ENCODE measurements around the gene RAB21.
A peak's percentile ranks its signal among the peaks of the same experiment; 100 is the strongest.

RAB21 gene, protein sequence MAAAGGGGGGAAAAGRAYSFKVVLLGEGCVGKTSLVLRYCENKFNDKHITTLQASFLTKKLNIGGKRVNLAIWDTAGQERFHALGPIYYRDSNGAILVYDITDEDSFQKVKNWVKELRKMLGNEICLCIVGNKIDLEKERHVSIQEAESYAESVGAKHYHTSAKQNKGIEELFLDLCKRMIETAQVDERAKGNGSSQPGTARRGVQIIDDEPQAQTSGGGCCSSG

DNA sequence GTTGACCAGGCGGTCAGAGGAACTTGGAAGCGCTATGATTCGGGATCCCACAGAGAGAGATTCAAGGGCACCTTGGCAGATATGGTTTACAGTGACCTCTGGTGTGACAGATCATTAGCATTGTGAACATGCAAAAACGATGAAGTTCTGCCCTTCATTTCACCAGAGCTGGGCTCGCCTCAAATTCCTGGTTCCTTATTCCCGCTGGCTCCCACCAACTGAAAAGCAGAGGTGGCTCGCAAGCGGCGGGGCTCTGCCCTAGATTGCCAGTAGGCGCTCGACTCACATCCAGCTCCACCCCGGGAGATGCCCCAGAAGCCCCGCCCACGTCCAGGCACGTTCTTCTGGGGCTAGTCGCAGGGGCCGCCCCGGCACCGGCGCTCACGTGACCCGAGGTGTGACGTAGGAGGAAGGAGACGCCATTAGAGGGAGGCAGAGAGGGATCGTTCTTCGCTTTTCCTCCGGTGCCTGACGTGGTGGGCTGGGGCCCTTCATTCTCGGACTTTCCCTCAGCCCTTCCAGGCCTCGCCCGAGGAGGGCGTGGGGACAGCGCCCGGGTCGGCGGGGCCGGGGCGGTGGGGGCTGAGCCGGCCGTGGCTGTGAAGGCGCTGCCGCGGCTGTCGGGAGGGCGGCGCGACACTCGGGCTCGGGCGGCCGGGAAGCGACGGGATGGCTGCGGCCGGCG is at the start of gene RAB21:
Gene RAB21, plus strand, starts transcription at position 403 of the 685 bp plus-strand sequence. Its CDS starts 267 bp downstream, at position 670.
- peak; percentile 96 for DNase-seq (ENCODE audit: low read depth)

GRCh38 chr12:71704920-71705319 is 49.7 kb upstream of the RAB21 start:
- DNase-seq (ENCODE audit: low read depth): no peak

GRCh38 chr12:71708658-71709057 is 46.0 kb upstream of the RAB21 start:
- peak; percentile 34 for DNase-seq (ENCODE audit: low read depth)

GRCh38 chr12:71710276-71711125 is 44.2 kb upstream of the RAB21 start:
- DNase-seq (ENCODE audit: low read depth): peak; percentile 38

DNA sequence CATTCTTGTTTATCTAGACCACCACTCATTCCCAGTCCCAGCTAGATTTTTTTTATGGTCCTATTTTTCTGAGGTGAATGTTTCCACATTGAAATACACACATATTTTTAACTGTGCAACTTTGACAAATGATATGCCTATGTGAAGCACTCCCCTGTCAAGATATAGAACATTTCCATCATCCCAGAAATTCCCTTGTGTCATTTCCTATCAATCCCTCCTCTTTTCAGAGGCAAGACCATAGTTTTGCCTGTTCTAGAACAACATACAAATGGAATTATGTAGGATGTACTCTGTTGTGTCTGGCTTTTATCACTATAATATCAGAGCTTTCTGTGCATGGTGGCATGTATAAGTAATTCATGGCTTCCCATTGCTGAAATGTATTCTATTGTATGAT is 36.1 kb upstream of the RAB21 start:
- no peak for DNase-seq (ENCODE audit: low read depth)

- DNase-seq (ENCODE audit: low read depth): no peak
Measured at GRCh38 chr12:71719647-71720370, 34.9 kb upstream of the RAB21 start.

- no peak for DNase-seq (ENCODE audit: low read depth)
Measured at GRCh38 chr12:71721783-71722505, 32.7 kb upstream of the RAB21 start.

DNA sequence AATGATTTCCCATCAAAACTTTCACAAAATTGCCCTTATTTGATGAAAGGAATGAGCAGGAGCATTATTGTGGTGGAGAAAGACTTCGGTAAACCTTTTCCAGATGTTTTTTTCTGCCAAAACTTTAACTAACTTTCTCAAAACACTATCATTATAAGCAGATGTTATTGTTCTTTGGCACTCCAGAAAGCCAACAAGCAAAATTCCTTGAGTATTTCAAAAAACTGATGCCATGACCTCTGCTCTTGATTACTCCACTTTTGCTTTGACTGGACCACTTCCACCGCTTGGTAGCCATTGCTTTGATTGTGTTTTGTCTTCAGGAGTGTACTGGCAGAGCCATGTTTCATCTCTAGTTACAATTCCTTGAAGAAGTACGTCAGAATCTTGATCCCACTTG is 29.7 kb upstream of the RAB21 start:
- DNase-seq (ENCODE audit: low read depth): peak; percentile 99

DNA sequence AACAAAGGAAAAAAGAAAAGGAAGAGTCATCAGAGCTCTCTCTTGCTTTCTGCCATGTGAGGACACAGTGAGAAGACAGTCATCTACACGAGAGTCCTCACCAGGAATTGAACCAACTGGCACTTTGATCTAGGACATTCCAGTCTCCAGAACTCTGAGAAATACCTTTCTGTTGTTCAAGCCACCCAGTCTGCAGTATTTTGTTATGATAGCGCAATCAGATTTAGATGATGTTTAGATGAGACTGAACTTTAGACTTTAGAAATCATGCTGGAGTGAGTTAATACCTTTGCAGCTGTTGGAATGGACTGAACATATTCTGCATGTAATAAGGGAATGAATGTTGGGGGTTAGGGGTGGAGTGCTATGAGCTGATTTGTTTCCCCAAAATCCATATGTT is 28.1 kb upstream of the RAB21 start:
- DNase-seq (ENCODE audit: low read depth): no peak

DNA sequence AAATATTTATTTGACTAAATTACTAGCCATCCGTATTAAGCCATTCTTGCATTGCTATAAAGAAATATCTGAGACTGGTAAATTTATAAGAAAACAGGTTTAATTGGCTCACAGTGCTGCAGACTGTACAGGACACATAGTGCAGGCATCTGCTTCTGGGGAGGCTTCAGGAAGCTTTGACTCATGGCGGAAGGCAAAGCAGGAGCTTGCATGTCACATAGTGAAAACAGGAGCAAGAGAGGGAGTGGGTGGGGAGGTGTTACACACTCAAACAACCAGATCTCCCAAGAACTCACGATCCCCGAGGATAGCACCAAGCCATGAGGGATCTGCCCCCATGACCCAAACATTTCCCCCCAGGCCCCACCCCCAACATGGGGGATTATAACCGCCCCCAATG is 26.7 kb upstream of the RAB21 start:
- DNase-seq (ENCODE audit: low read depth): no peak

- DNase-seq (ENCODE audit: low read depth): no peak
Measured at GRCh38 chr12:71730936-71731335, 23.7 kb upstream of the RAB21 start.

GRCh38 chr12:71731439-71732356 is 23.0 kb upstream of the RAB21 start:
- DNase-seq (ENCODE audit: low read depth): no peak

DNA sequence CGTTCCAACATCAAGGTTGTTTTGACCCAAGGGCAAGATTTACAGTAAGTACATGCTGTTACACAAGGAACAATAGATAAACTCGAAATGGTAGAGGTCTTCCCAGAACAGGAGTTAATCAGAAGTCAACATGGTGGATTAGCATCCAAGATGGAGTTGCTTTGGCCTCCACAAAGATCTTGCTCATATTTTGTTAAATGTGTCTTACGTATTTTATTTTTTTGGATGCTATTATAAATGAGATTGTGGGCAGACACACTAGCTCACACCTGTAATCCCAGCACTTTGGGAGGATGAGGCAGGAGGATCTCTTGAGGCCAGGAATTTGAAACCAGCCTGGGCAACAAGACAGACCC is 22.3 kb upstream of the RAB21 start:
- no peak for DNase-seq (ENCODE audit: low read depth)

GRCh38 chr12:71737197-71737596 is 17.5 kb upstream of the RAB21 start:
- DNase-seq (ENCODE audit: low read depth): no peak

GRCh38 chr12:71742998-71743397 is 11.7 kb upstream of the RAB21 start:
- DNase-seq (ENCODE audit: low read depth): no peak

DNA sequence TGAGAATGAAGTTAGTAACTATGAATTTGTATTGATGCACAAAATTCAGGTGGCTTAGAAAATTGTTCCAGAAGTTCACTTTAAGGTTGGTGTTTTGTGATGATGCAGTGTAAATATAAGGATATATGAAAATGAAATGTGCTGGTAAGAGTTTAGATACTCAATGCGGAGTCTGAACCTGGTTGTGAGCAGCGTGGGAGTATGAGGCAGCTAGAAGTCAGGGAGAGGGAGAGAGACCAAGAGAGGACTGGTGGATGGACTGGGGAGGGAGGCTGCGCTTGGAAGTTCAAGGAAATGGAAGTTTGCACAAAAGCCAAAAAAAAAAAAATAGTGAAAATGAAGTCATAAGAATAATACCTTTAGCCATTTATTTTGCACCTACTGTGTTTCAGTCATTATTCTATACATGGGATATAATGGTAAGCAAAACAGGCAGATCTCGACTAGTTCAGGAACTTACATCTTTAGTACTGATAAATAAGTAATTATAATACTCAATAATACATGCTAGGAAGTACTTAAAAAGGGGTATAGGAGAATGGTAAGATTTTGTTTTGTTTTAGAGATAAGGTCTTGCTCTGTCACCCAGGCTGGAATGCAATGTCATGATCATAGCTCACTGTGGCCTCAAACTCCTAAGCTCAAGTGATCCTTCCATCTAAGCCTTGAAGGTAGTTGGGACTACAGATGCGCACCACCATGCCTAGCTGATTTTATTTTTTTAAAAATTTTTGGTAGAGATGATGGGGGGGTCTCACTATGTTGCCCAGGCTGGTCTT is 10.0 kb upstream of the RAB21 start:
- DNase-seq (ENCODE audit: low read depth): no peak

- DNase-seq (ENCODE audit: low read depth): peak; percentile 61
Measured at GRCh38 chr12:71746974-71747611, 7.6 kb upstream of the RAB21 start.

DNA sequence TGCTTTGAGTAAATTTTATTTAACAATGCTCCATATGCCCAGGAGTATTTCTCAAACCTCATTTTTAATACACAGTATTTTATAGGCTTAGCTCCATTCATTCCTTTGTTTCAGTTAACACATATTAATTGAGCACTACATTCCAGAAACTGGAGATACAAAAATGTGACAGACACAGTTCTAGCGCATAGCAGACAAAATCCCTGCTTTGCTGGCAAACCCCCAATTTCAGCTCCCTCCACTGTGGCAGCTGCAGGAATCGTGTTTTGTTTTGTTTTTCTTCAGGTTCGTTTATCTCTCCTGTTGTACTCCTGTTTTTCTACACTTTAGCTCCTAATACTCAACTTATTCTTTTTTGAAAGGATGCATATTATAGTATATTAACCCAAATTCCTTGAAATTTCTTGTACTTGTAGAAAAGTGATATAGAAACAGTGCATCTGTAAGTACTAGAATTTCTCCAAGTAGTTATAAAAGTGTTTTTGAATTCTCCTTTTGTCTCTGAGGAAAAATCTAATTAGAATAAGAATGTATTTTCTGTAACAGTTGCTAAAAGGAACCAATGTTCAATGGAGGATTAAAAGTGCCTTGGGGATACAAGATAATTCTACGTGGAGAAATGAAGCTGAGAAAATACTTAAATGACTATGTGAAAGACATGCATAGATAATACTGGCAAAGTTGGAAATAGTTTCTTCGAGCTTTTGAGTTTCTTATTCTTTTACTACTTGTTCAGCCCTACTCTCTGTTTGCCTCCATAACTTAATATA is 6.4 kb upstream of the RAB21 start:
- DNase-seq (ENCODE audit: low read depth): no peak

DNA sequence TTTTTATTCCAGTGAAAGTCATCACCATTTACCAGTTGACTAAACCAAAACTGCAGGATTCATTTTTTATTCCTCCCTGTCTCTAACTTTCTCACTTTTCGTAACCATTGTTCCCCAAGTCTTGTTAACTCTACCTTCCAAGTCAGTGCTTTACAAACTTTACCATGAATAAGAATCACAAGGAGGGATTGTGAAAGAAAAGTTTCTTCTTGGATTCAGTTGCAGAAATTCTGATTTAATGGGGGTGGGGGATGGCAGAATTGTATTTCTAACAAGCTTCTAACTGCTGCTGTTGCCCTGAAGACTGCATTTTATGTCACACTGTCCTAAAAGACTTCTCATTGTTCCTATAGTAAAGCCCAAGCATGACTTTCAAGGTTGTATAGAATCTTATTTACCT is 5.0 kb upstream of the RAB21 start:
- DNase-seq (ENCODE audit: low read depth): no peak
